Measurements from ENCODE around the gene KCNC1.

DNA sequence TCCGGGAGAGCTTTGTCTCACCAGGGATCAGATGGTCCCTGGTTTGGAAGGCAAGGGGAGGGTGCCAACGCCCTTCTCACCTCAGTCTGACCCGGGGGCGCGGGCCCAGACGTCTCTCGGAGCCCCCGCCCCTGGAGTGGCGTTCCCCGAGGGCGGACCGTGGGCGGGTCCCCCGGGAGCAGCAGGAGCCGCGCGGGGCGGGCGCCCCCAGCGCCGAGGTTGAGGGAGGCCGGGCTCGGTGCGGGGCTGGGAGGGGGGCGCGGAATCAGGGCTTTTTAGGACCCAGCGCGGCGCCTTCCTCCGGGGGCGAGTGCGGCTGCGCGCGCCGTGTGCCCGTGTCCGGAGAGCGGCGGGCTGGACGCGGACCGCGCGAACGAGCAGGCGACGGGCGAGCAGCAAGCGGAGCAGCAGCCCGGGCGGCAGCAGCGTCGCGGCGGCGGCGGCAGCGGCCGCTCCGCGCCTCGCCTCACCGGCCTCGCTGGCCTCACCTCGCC lies at the start of gene KCNC1:
- TF ChIP-seq CTCF (IDR thresholded peaks at IDR 0.05) (no peak), POLR2A (IDR thresholded peaks at IDR 0.05) (no peak)

All from thyroid gland (tissue), 4 donors.